Skeletal muscle satellite cell (primary cell): ENCODE results near the gene TBC1D3B.

Experiments used
- H3K27me3 ChIP-seq: 2 replicates; pipeline ENCODE4 v1.7.0; 2013; ENCODE audit warnings: low read length; ENCODE audit not compliant: control insufficient read depth, insufficient read depth
- H3K36me3 ChIP-seq: 2 replicates; pipeline ENCODE4 v1.7.0; 2013; ENCODE audit warnings: mild to moderate bottlenecking, control low read depth, low read length; ENCODE audit not compliant: insufficient read depth
- H3K4me1 ChIP-seq: 2 replicates; pipeline ENCODE4 v1.7.0; 2013; ENCODE audit warnings: low read length; ENCODE audit not compliant: control insufficient read depth, insufficient read depth
- H3K4me2 ChIP-seq: 2 replicates; pipeline ENCODE4 v1.7.0; 2013; ENCODE audit warnings: mild to moderate bottlenecking, low read length
- H3K4me3 ChIP-seq: 2 replicates; pipeline ENCODE4 v1.7.0; 2013; ENCODE audit warnings: low read length
- H3K9ac ChIP-seq: 2 replicates; pipeline ENCODE4 v1.7.0; 2013; ENCODE audit warnings: mild to moderate bottlenecking, low read depth, low read length, moderate library complexity
- H3K9me3 ChIP-seq: replicated peaks from 2 replicates; pipeline ENCODE4 v1.7.0; 2013; ENCODE audit warnings: mild to moderate bottlenecking, control low read depth, low read length

Gene TBC1D3B

DNA sequence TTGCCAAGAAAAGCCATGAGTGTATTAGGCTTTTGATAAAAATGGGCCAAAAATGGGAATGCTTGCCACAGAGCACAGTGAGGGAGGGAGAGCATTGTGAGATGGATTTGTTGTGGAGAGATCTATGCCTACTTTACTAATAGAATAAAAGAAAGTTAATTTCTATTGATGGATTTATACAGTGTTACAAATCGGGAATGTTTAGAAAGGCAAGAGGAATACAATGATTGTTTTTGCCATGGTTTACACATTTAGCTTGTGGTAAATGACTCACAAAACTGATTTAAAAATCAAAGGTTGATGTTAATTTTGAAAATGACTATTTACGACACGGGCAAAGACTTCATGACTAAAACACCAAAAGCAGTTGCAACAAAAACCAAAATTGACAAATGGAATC is 56.2 kb downstream of the TBC1D3B start:
- Histone ChIP-seq H3K4me1 (no peaks in the 10 kb centered on the region), H3K4me3 (no peak overlapping the region), H3K4me2 (no peak overlapping the region), H3K27me3 (no peaks in the 10 kb centered on the region), H3K9ac (no peak overlapping the region), H3K9me3 (peaks cover 3% of the 10 kb centered on the region), H3K36me3 (no peaks in the 10 kb centered on the region)

DNA sequence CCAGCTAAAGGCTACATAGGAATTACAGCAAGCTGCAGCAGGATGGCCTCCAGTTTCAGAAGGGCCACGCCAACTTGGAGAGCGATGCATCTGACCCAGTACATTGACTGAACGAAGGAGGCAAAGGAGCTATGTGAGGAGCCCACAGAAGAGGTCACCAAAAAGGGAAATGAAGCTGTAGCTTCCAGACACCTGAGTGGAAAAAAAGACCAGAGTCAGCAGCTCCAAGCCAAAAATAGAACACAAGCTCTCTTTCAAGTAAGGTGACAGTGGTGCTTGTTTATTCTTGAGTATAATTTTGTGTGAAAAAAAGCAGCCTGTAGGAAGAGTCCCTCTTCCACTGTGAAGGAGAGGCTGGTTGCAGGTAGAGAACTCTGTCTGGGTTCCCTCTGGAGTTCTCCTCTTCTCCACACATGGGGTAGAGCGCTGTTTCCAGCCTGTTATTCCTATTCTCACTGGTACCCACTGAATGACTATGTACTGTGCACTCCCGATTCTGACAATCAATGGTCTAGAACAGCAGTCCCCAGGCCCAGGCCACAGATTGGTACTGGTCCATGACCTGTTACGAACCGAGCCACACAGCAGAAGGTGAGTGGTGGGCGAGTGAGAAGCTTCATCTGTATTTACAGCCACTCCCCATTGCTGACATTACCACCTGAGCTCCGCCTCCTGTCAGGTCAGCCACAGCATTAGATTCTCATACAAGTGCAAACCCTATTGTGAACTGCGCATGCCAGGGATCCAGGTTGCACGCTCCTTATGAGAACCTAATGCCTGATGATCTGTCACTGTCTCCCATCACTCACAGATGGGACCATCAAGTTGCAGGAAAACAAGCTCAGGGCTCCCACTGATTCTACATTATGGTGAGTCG is 57.7 kb downstream of the TBC1D3B start:
- no peaks in the 10 kb centered on the region for H3K9me3 ChIP-seq
- H3K9ac ChIP-seq, result no peak overlapping the region
- no peak overlapping the region for H3K4me2 ChIP-seq
- H3K4me1 ChIP-seq, result no peaks in the 10 kb centered on the region
- no peaks in the 10 kb centered on the region for H3K27me3 ChIP-seq
- no peak overlapping the region for H3K4me3 ChIP-seq
- no peaks in the 10 kb centered on the region for H3K36me3 ChIP-seq

DNA sequence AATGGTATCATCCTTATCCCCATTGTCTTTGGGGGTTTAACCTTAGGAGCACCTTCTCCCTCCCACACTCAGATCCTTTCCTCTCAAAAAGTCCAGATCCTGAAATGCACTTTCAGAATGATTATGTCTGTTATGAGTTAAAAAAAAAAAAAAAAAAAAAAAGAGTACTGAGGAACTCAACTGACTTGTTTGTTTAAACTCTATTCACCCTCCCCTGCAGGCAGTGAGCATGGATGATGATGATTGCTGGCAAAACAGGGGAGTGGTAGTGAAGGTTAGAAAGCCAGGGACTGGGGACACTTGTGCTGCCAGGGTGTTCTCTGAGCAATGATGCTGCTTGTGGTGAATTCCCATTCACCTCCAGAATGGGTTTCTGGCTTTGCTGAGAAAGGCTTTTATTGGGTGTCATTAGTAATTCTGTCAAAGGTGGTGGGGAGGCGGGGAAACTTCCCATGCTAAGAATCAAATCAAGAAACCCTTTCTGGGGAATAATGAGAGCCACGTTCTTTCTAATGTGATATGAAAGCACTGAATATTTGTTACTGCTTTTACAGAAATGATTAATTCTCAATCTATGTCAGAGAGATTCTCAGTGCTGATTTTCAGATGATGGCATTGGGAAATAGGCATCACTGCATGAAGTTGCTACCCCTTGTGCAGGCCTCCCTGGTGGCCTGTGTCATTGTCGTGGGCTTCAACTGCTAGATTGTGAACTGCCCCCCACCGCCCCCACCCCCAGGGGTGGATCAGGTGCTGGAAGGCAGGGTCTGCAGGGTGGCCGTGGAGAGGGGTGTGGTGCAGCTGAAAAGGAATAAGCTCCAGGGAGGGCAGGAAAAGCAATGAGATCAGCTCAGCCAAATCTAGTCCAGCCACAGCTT is 58.7 kb downstream of the TBC1D3B start:
- no peak overlapping the region for H3K4me3 ChIP-seq
- H3K9ac ChIP-seq, result no peak overlapping the region
- H3K36me3 ChIP-seq, result no peaks in the 10 kb centered on the region
- no peaks in the 10 kb centered on the region for H3K27me3 ChIP-seq
- H3K4me2 ChIP-seq, result no peak overlapping the region
- H3K4me1 ChIP-seq, result no peaks in the 10 kb centered on the region
- no peaks in the 10 kb centered on the region for H3K9me3 ChIP-seq
